ENCODE measurements around the gene DCST1. TPM values are rescaled to one million over a fixed set of nuclear protein-coding genes. Genes with fewer than 3 reads are reported as not detected.
A peak's percentile ranks its signal among the peaks of the same experiment; 100 is the strongest.

DCST1 gene
- total RNA-seq, 2 experiments from 2014 or later = 0.33 to 0.39 TPM

GRCh38 chr1:155008015-155008941, 25.3 kb upstream of the DCST1 start:
- no peaks in the 10 kb centered on the region for H3K27me3 ChIP-seq (ENCODE audit: control insufficient read depth in 1 of 2, insufficient read depth in 2 of 2, low read length in 2 of 2)
- peaks cover 95% of the 10 kb centered on the region for H3K4me1 ChIP-seq (ENCODE audit: insufficient read depth, low read length)
- ChIA-PET POLR2A (interaction anchor here (1.0 to 10.7 kb wide), 9 partner anchors 8 to 71 kb away, joined by 3 to 189 read pairs (median 14); partner anchors contain the start of genes ADAM15, CKS1B, FLAD1 and PBXIP1), CTCF (interaction anchor here (1.3 to 4.0 kb wide), 4 partner anchors 9 to 72 kb away, joined by 4 to 31 read pairs (median 8); partner anchors contain the start of gene PMVK)
- no peaks in the 10 kb centered on the region for H3K27me3 Mint-ChIP-seq
- TF ChIP-seq CTCF (IDR thresholded peaks at IDR 0.05) = no peak
- peak overlapping the region; percentile 89 for H3K4me3 ChIP-seq (ENCODE audit: low read length)
- peaks cover 31% of the 10 kb centered on the region for H3K36me3 Mint-ChIP-seq (ENCODE audit: low read depth)
- H3K4me1 Mint-ChIP-seq (ENCODE audit: low read depth) = peaks cover 85% of the 10 kb centered on the region
- peak; percentile 4 for ATAC-seq (ENCODE audit: poor library complexity)
- H3K27ac Mint-ChIP-seq = peak overlapping the region; percentile 92
- intact Hi-C loops (cut with DNase I, micrococcal nuclease) = no loop called here
- H3K9me3 ChIP-seq (ENCODE audit: control insufficient read depth in 1 of 2, insufficient read depth in 1 of 2, low read length in 2 of 2) = no peaks in the 10 kb centered on the region
- peak overlapping the region; percentile 91 for H3K4me3 Mint-ChIP-seq
- H3K36me3 ChIP-seq (ENCODE audit: insufficient read depth, low read length) = peaks cover 18% of the 10 kb centered on the region
- peak overlapping the region; percentile 87 to 88 for H3K27ac ChIP-seq (ENCODE audit: low read depth in 1 of 2, low read length in 2 of 2)
- DNase-seq = peak in 4 of 14 experiments; percentile 44 to 71 (median 50)
- H3K9me3 Mint-ChIP-seq = no peaks in the 10 kb centered on the region

GRCh38 chr1:155009221-155009711, 24.4 kb upstream of the DCST1 start:
- peak overlapping the region; percentile 89 for H3K4me3 ChIP-seq (ENCODE audit: low read length)
- DNase-seq (peak in 3 of 14 experiments; percentile 41 to 52 (median 47)), ATAC-seq (ENCODE audit: poor library complexity) (no peak)
- Mint-ChIP-seq H3K4me3 (peak overlapping the region; percentile 91), H3K36me3 (ENCODE audit: low read depth) (peaks cover 37% of the 10 kb centered on the region), H3K9me3 (no peaks in the 10 kb centered on the region), H3K4me1 (ENCODE audit: low read depth) (peaks cover 87% of the 10 kb centered on the region), H3K27ac (peak overlapping the region; percentile 92), H3K27me3 (no peaks in the 10 kb centered on the region)
- CTCF ChIA-PET = interaction anchor here (1.3 to 4.0 kb wide), 3 partner anchors 8 to 73 kb away, joined by 4 to 31 read pairs (median 12); partner anchors contain the start of gene PMVK
- POLR2A ChIA-PET = interaction anchor here (1.0 to 10.7 kb wide), 5 partner anchors 9 to 54 kb away, joined by 4 to 189 read pairs (median 14); partner anchors contain the start of genes FLAD1, PBXIP1, PYGO2 and ZBTB7B
- TF ChIP-seq CTCF (IDR thresholded peaks at IDR 0.05) = no peak
- no peaks in the 10 kb centered on the region for H3K9me3 ChIP-seq (ENCODE audit: control insufficient read depth in 1 of 2, insufficient read depth in 1 of 2, low read length in 2 of 2)
- no peaks in the 10 kb centered on the region for H3K27me3 ChIP-seq (ENCODE audit: control insufficient read depth in 1 of 2, insufficient read depth in 2 of 2, low read length in 2 of 2)
- intact Hi-C loops (cut with DNase I, micrococcal nuclease) = no loop called here
- peak overlapping the region; percentile 87 to 88 for H3K27ac ChIP-seq (ENCODE audit: low read depth in 1 of 2, low read length in 2 of 2)
- H3K4me1 ChIP-seq (ENCODE audit: insufficient read depth, low read length) = peaks cover 99% of the 10 kb centered on the region
- peaks cover 23% of the 10 kb centered on the region for H3K36me3 ChIP-seq (ENCODE audit: insufficient read depth, low read length)

GRCh38 chr1:155009742-155010141, 23.9 kb upstream of the DCST1 start:
- H3K4me3 Mint-ChIP-seq = peak overlapping the region; percentile 91
- Histone ChIP-seq H3K27ac (ENCODE audit: low read depth in 1 of 2, low read length in 2 of 2) (peak overlapping the region; percentile 87 to 88), H3K4me3 (ENCODE audit: low read length) (peak overlapping the region; percentile 89), H3K27me3 (ENCODE audit: control insufficient read depth in 1 of 2, insufficient read depth in 2 of 2, low read length in 2 of 2) (no peaks in the 10 kb centered on the region), H3K4me1 (ENCODE audit: insufficient read depth, low read length) (peaks cover 99% of the 10 kb centered on the region), H3K36me3 (ENCODE audit: insufficient read depth, low read length) (peaks cover 28% of the 10 kb centered on the region), H3K9me3 (ENCODE audit: control insufficient read depth in 1 of 2, insufficient read depth in 1 of 2, low read length in 2 of 2) (no peaks in the 10 kb centered on the region)
- no peak for ATAC-seq (ENCODE audit: poor library complexity)
- H3K9me3 Mint-ChIP-seq = no peaks in the 10 kb centered on the region
- ChIA-PET POLR2A (interaction anchor here (1.3 to 10.7 kb wide), 4 partner anchors 10 to 48 kb away, joined by 3 to 189 read pairs (median 9); partner anchors contain the start of genes FLAD1, PYGO2 and ZBTB7B), CTCF (interaction anchor here (1.3 to 2.5 kb wide), 2 partner anchors 11 to 73 kb away, joined by 4 to 12 read pairs; partner anchors contain the start of gene PMVK)
- peaks cover 35% of the 10 kb centered on the region for H3K36me3 Mint-ChIP-seq (ENCODE audit: low read depth)
- peaks cover 86% of the 10 kb centered on the region for H3K4me1 Mint-ChIP-seq (ENCODE audit: low read depth)
- H3K27me3 Mint-ChIP-seq = no peaks in the 10 kb centered on the region
- peak overlapping the region; percentile 92 for H3K27ac Mint-ChIP-seq
- no peak for DNase-seq
- TF ChIP-seq CTCF (IDR thresholded peaks at IDR 0.05) = no peak
- intact Hi-C loops (cut with DNase I, micrococcal nuclease) = no loop called here
